GM18868 (cell line): Measurements from ENCODE around the gene PPP4R4.

Experiments used
- ATAC-seq: cut with Tn5 transposase; IDR thresholded peaks from one replicate; pipeline ENCODE4 v1.9.1; 2021; ENCODE audit warnings: mild to moderate bottlenecking, moderate library complexity; ENCODE audit not compliant: unreplicated experiment

PPP4R4 gene

GRCh38 chr14:94303111-94303510, 129.0 kb downstream of the PPP4R4 start:
- ATAC-seq = no peak

GRCh38 chr14:94304243-94304642, 130.1 kb downstream of the PPP4R4 start:
- ATAC-seq = no peak

GRCh38 chr14:94305620-94306019, 131.5 kb downstream of the PPP4R4 start:
- no peak for ATAC-seq

GRCh38 chr14:94306047-94306978, 132.2 kb downstream of the PPP4R4 start:
- no peak for ATAC-seq

GRCh38 chr14:94307410-94307992, 133.4 kb downstream of the PPP4R4 start:
- no peak for ATAC-seq

- ATAC-seq = no peak
Measured at GRCh38 chr14:94309721-94310120, 135.6 kb downstream of the PPP4R4 start.

GRCh38 chr14:94310248-94310647, 136.1 kb downstream of the PPP4R4 start:
- ATAC-seq = no peak

- no peak for ATAC-seq
Measured at GRCh38 chr14:94312481-94313246, 138.5 kb downstream of the PPP4R4 start.

GRCh38 chr14:94313991-94314655, 140.0 kb downstream of the PPP4R4 start:
- no peak for ATAC-seq

- ATAC-seq = no peak
Measured at GRCh38 chr14:94314890-94315289, 140.8 kb downstream of the PPP4R4 start.

GRCh38 chr14:94316692-94317091, 142.6 kb downstream of the PPP4R4 start:
- no peak for ATAC-seq

- no peak for ATAC-seq
Measured at GRCh38 chr14:94317259-94317658, 143.1 kb downstream of the PPP4R4 start.

GRCh38 chr14:94320243-94320642, 146.1 kb downstream of the PPP4R4 start:
- no peak for ATAC-seq

- no peak for ATAC-seq
Measured at GRCh38 chr14:94321421-94322271, 147.5 kb downstream of the PPP4R4 start.

GRCh38 chr14:94322648-94323570, 148.8 kb downstream of the PPP4R4 start, which contains the start of gene SERPINA6:
TSS of gene SERPINA6 (minus strand) at chr14:94323336. CDS start at chr14:94314648, 8,688 bp downstream.
- ATAC-seq = no peak

- no peak for ATAC-seq
Measured at GRCh38 chr14:94328196-94328595, 154.1 kb downstream of the PPP4R4 start.
